GM21526 (cell line): ENCODE measurements around the gene HAUS7.

ENCODE experiments used
- ATAC-seq: cut with Tn5 transposase; IDR thresholded peaks from one replicate; pipeline ENCODE4 v1.9.1; 2021; ENCODE audit warnings: moderate library complexity; ENCODE audit not compliant: unreplicated experiment, low FRiP score

The HAUS7 gene

GRCh38 chrX:153470411-153471363, at the start of gene HAUS7:
Gene HAUS7 (minus strand): TSS chrX:153470576. CDS start chrX:153470557, 19 bp downstream.
- peak; percentile 67 for ATAC-seq

GRCh38 chrX:153519569-153520286, 49.4 kb upstream of the HAUS7 start:
- no peak for ATAC-seq

GRCh38 chrX:153517946-153518834, 47.8 kb upstream of the HAUS7 start:
- no peak for ATAC-seq

GRCh38 chrX:153517423-153517822, 47.0 kb upstream of the HAUS7 start, which contains the start of gene ATP2B3:
Gene ATP2B3 (plus strand): TSS chrX:153517642. CDS start chrX:153536248, 18,606 bp downstream.
- no peak for ATAC-seq

- ATAC-seq = no peak
These were observed 45.7 kb upstream of the HAUS7 start for GRCh38 chrX:153516073-153516472.

GRCh38 chrX:153515435-153515834, 45.1 kb upstream of the HAUS7 start:
- ATAC-seq = no peak

GRCh38 chrX:153514259-153514658, 43.9 kb upstream of the HAUS7 start:
- no peak for ATAC-seq

- ATAC-seq = no peak
These were observed 42.9 kb upstream of the HAUS7 start for GRCh38 chrX:153513265-153513664.

- ATAC-seq = no peak
These were observed 42.1 kb upstream of the HAUS7 start for GRCh38 chrX:153512501-153512893.

GRCh38 chrX:153511784-153512500, 41.6 kb upstream of the HAUS7 start:
- ATAC-seq = no peak

- ATAC-seq = no peak
These were observed 40.0 kb upstream of the HAUS7 start for GRCh38 chrX:153510383-153510782.

GRCh38 chrX:153509592-153509991, 39.2 kb upstream of the HAUS7 start:
- no peak for ATAC-seq

- peak; percentile 82 for ATAC-seq
These were observed 37.3 kb upstream of the HAUS7 start for GRCh38 chrX:153507484-153508178.

- ATAC-seq = no peak
These were observed 35.0 kb upstream of the HAUS7 start for GRCh38 chrX:153505361-153505760.

- no peak for ATAC-seq
These were observed 34.2 kb upstream of the HAUS7 start for GRCh38 chrX:153504445-153505016.

GRCh38 chrX:153502796-153503195, 32.4 kb upstream of the HAUS7 start:
- no peak for ATAC-seq

- ATAC-seq = no peak
These were observed 31.8 kb upstream of the HAUS7 start for GRCh38 chrX:153502131-153502530.

- ATAC-seq = no peak
These were observed 31.2 kb upstream of the HAUS7 start for GRCh38 chrX:153501530-153501929.
